IMR-90 (cell line): ENCODE results near the gene HLA-C.

Source experiments
- MAZ ChIP-seq: IDR thresholded peaks from 2 replicates; pipeline ENCODE4 v1.6.1; 2012; ENCODE audit warnings: low read depth, mild to moderate bottlenecking, low read length, improper control_type of control experiment, moderate library complexity, borderline replicate concordance
- TF ChIP-seq, protein P1 (sequence below): conservative IDR thresholded peaks from 2 replicates; pipeline ENCODE4 v1.5.1; 2012; ENCODE audit warnings: mild to moderate bottlenecking, low read depth, low read length, improper control_type of control experiment

DNA sequence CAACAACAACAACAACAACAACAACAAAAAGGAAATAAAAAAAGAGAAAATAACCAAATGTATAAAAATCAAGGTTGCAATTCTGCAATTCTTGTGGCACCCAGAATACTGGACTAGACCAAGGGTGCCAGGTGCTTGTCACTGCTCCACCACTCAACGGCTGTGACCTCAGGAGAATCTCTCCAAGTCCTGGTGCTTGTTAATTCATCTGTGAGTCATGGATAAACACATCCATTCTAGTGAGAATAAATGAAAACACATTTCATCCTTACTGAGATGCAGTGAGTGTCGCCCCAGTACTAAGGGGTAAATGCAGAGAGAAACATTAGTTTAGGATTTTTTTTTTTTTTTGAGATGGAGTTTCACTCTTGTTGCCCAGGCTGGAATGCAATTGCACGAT lies 32.0 kb downstream of the HLA-C start:
- no peak for TF ChIP-seq MAZ
- TF ChIP-seq, protein P1, sequence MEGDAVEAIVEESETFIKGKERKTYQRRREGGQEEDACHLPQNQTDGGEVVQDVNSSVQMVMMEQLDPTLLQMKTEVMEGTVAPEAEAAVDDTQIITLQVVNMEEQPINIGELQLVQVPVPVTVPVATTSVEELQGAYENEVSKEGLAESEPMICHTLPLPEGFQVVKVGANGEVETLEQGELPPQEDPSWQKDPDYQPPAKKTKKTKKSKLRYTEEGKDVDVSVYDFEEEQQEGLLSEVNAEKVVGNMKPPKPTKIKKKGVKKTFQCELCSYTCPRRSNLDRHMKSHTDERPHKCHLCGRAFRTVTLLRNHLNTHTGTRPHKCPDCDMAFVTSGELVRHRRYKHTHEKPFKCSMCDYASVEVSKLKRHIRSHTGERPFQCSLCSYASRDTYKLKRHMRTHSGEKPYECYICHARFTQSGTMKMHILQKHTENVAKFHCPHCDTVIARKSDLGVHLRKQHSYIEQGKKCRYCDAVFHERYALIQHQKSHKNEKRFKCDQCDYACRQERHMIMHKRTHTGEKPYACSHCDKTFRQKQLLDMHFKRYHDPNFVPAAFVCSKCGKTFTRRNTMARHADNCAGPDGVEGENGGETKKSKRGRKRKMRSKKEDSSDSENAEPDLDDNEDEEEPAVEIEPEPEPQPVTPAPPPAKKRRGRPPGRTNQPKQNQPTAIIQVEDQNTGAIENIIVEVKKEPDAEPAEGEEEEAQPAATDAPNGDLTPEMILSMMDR: no peak
